Fibroblast of lung (primary cell): ENCODE measurements around the gene KCND2. TPM values are rescaled to one million over a fixed set of nuclear protein-coding genes. Genes with fewer than 3 reads are reported as not detected.

ENCODE experiments used
- DNase-seq, 2 donors: peaks; one replicate each; pipeline versions ENCODE4 v3.0.0 to v3.0.0-alpha.2; 2010; ENCODE audit warnings: low read depth in 2 of 2
- H2AFZ ChIP-seq: 2 replicates; pipeline ENCODE4 v1.5.1; 2012; ENCODE audit warnings: low read length, control low read depth, inconsistent platforms
- H3K27ac ChIP-seq: 2 replicates; pipeline ENCODE4 v1.5.1; 2011; ENCODE audit warnings: low read length, control low read depth; ENCODE audit not compliant: insufficient read depth
- H3K27me3 ChIP-seq: 2 replicates; pipeline ENCODE4 v1.5.1; 2011; ENCODE audit warnings: mild to moderate bottlenecking, low read length; ENCODE audit not compliant: control insufficient read depth, insufficient read depth
- H3K36me3 ChIP-seq: 2 replicates; pipeline ENCODE4 v1.5.1; 2011; ENCODE audit warnings: low read length; ENCODE audit not compliant: control insufficient read depth, insufficient read depth
- H3K4me1 ChIP-seq: 2 replicates; pipeline ENCODE4 v1.5.1; 2011; ENCODE audit warnings: low read length; ENCODE audit not compliant: control insufficient read depth, insufficient read depth; ENCODE audit errors: extremely low read depth
- H3K4me2 ChIP-seq: 2 replicates; pipeline ENCODE4 v1.5.1; 2011; ENCODE audit warnings: low read length, control low read depth; ENCODE audit not compliant: insufficient read depth; ENCODE audit errors: extremely low read depth
- H3K4me3 ChIP-seq, 4 experiments: fragments of 200-600 bp in 1 of 4; sonication (generic) in 1 of 4; replicated peaks in 1 of 4; 2 replicates each; pipeline ENCODE4 v1.5.1; 2011 to 2016; ENCODE audit warnings: low read length in 4 of 4, low read depth in 3 of 4, mild to moderate bottlenecking in 3 of 4, control low read depth in 2 of 4, inconsistent platforms in 1 of 4, mixed read lengths in 1 of 4; ENCODE audit not compliant: insufficient read depth in 1 of 4; ENCODE audit errors: control extremely low read depth in 1 of 4
- H3K79me2 ChIP-seq: 2 replicates; pipeline ENCODE4 v1.5.1; 2012; ENCODE audit warnings: mild to moderate bottlenecking, low read length, inconsistent platforms; ENCODE audit not compliant: control insufficient read depth, insufficient read depth
- H3K9ac ChIP-seq: 2 replicates; pipeline ENCODE4 v1.5.1; 2011; ENCODE audit warnings: mild to moderate bottlenecking, low read length, control low read depth; ENCODE audit not compliant: insufficient read depth
- H3K9me3 ChIP-seq: 2 replicates; pipeline ENCODE4 v1.5.1; 2012; ENCODE audit warnings: low read depth, low read length; ENCODE audit not compliant: control insufficient read depth, insufficient read depth
- H4K20me1 ChIP-seq: 2 replicates; pipeline ENCODE4 v1.5.1; 2011; ENCODE audit warnings: low read length; ENCODE audit not compliant: control insufficient read depth, insufficient read depth; ENCODE audit errors: extremely low read depth
- EZH2 ChIP-seq: IDR thresholded peaks from 2 replicates; pipeline ENCODE4 v1.5.1; 2012; ENCODE audit warnings: low read length, control low read depth, mild to moderate bottlenecking; ENCODE audit errors: missing control alignments
- polyA plus RNA-seq, 2 donors: library from polyadenylated mRNA; depleted of rRNA in 1 of 2; stranded (reverse) in 1 of 2; unstranded in 1 of 2; fragments of >200 nt; gene quantifications; 2 replicates each; pipeline ENCODE4 v1.2.1, GENCODE V29; 2011 to 2012; ENCODE audit warnings: missing spikeins in 1 of 2
- total RNA-seq: library from RNA; depleted of rRNA; stranded (reverse); fragments of >200 nt; gene quantifications from 2 replicates; pipeline ENCODE4 v1.2.1, GENCODE V29; 2014
- TF ChIP-seq, protein P1 (sequence below), 2 donors: IDR thresholded peaks in 1 of 2; conservative IDR thresholded peaks in 1 of 2; 1 replicate in 1 of 2; 2 replicates in 1 of 2; pipeline ENCODE4 v1.5.1; 2011 to 2012; ENCODE audit warnings: low read length in 2 of 2, control low read depth in 1 of 2, inconsistent platforms in 1 of 2, low read depth in 1 of 2, mild to moderate bottlenecking in 1 of 2

Gene KCND2
- total and polyA plus RNA-seq, 2 donors (not counting 1 experiment from before 2014, with no cell fraction given), result 2.1 to 6.1 TPM

DNA sequence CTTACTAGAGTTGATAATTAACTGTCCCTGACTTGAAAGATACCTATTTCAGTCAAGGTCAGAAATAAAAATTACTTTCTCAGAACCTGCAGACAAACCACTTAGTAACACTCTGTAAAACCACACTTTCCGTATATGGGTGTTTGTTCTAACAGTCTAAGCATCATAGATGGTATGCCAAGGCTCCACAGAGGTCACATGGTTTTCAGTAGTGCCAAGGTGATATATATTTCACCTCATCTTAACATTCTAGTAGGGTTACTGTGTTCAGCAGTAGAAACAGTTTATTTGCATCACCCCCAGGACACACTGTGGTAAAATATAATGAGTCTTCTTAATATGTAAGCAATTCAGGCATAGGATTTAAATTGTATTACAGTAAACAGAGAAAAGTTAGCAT lies 61.5 kb downstream of the KCND2 start:
- no peak for TF ChIP-seq EZH2
- TF ChIP-seq, protein P1, sequence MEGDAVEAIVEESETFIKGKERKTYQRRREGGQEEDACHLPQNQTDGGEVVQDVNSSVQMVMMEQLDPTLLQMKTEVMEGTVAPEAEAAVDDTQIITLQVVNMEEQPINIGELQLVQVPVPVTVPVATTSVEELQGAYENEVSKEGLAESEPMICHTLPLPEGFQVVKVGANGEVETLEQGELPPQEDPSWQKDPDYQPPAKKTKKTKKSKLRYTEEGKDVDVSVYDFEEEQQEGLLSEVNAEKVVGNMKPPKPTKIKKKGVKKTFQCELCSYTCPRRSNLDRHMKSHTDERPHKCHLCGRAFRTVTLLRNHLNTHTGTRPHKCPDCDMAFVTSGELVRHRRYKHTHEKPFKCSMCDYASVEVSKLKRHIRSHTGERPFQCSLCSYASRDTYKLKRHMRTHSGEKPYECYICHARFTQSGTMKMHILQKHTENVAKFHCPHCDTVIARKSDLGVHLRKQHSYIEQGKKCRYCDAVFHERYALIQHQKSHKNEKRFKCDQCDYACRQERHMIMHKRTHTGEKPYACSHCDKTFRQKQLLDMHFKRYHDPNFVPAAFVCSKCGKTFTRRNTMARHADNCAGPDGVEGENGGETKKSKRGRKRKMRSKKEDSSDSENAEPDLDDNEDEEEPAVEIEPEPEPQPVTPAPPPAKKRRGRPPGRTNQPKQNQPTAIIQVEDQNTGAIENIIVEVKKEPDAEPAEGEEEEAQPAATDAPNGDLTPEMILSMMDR (conservative IDR thresholded peaks at IDR 0.05 in 1 of 2, IDR thresholded peaks at IDR 0.05 in 1 of 2; ENCODE audit: low read depth in 1 of 2, low read length in 2 of 2), result no peak
- no peak overlapping the region for H3K4me2 ChIP-seq

GRCh38 chr7:120337308-120337907 lies 64.4 kb downstream of the KCND2 start:
- DNase-seq, result peak; percentile 3 to 4
- TF ChIP-seq, protein P1 (conservative IDR thresholded peaks at IDR 0.05 in 1 of 2, IDR thresholded peaks at IDR 0.05 in 1 of 2; ENCODE audit: low read depth in 1 of 2, low read length in 2 of 2), result peak; percentile 12 to 50
- no peak for TF ChIP-seq EZH2
- H3K4me2 ChIP-seq, result no peak overlapping the region
- H3K27ac ChIP-seq, result no peak overlapping the region
- no peaks in the 10 kb centered on the region for H3K27me3 ChIP-seq
- H3K9ac ChIP-seq, result no peak overlapping the region
- no peak overlapping the region for H3K4me3 ChIP-seq
- H3K36me3 ChIP-seq, result no peaks in the 10 kb centered on the region
- no peaks in the 10 kb centered on the region for H3K79me2 ChIP-seq
- H3K4me1 ChIP-seq, result no peaks in the 10 kb centered on the region
- no peaks in the 10 kb centered on the region for H4K20me1 ChIP-seq
- no peaks in the 10 kb centered on the region for H3K9me3 ChIP-seq
- no peak overlapping the region for H2AFZ ChIP-seq

More for the DNA sequence above, 61.5 kb downstream of the KCND2 start:
- DNase-seq, result no peak
- H3K9ac ChIP-seq, result no peak overlapping the region
- H3K36me3 ChIP-seq, result no peaks in the 10 kb centered on the region
- H2AFZ ChIP-seq, result no peak overlapping the region
- H4K20me1 ChIP-seq, result no peaks in the 10 kb centered on the region
- H3K4me3 ChIP-seq, result no peak overlapping the region
- no peaks in the 10 kb centered on the region for H3K4me1 ChIP-seq
- no peaks in the 10 kb centered on the region for H3K27me3 ChIP-seq
- no peak overlapping the region for H3K27ac ChIP-seq
- no peaks in the 10 kb centered on the region for H3K9me3 ChIP-seq
- H3K79me2 ChIP-seq, result no peaks in the 10 kb centered on the region

DNA sequence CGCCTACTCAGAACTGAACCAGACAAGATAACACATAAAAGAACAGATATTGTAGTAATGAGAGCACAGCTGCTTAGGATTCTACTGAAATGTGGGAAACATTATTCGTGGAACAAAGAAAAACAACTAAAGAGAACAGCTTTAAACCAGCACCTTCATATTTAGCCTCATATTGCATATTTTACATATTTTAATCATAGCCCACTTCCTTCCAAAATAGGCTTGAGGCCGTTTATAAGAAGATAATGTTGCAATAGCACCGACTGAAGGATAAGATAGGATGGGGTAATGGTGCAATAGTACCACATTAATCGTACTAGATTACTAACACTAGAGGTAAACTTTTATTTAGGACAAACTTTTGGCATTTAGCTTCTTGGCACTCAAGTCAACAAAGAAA lies 71.3 kb downstream of the KCND2 start:
- TF ChIP-seq EZH2, result no peak
- TF ChIP-seq, protein P1 (conservative IDR thresholded peaks at IDR 0.05 in 1 of 2, IDR thresholded peaks at IDR 0.05 in 1 of 2; ENCODE audit: low read depth in 1 of 2, low read length in 2 of 2), result no peak
- H3K27me3 ChIP-seq, result no peaks in the 10 kb centered on the region
- H3K4me2 ChIP-seq, result no peak overlapping the region
- H3K79me2 ChIP-seq, result no peaks in the 10 kb centered on the region
- no peaks in the 10 kb centered on the region for H3K9me3 ChIP-seq
- H3K27ac ChIP-seq, result no peak overlapping the region
- H2AFZ ChIP-seq, result no peak overlapping the region
- H3K4me1 ChIP-seq, result no peaks in the 10 kb centered on the region
- peak in 1 of 2 donors; percentile 5 for DNase-seq
- no peaks in the 10 kb centered on the region for H4K20me1 ChIP-seq
- H3K9ac ChIP-seq, result no peak overlapping the region
- no peak overlapping the region for H3K4me3 ChIP-seq
- H3K36me3 ChIP-seq, result no peaks in the 10 kb centered on the region
